GM12892 (cell line): ENCODE data around the gene DNTT.

Source experiments
- DNase-seq: peaks from one replicate; pipeline ENCODE4 v3.0.0; 2011; ENCODE audit not compliant: insufficient read length
- FAIRE-seq: peaks from 2 replicates; lab custom pipeline; 2011; peaks lifted over from hg19 to GRCh38; lab: Jason Lieb, UNC
- POLR2A ChIP-seq: IDR thresholded peaks from 2 replicates; pipeline ENCODE4 v1.6.1; 2011; ENCODE audit warnings: low read depth, low read length, control low read depth
- POLR2AphosphoS5 ChIP-seq: IDR thresholded peaks from 2 replicates; pipeline ENCODE4 v1.6.1; 2011; ENCODE audit warnings: low read depth, low read length, control low read depth
- TAF1 ChIP-seq: IDR thresholded peaks from 2 replicates; pipeline ENCODE4 v1.6.1; 2011; ENCODE audit warnings: low read depth, mild to moderate bottlenecking, control low read depth, low read length, borderline replicate concordance

The DNTT gene

GRCh38 chr10:96313344-96313743 is 9.1 kb downstream of the DNTT start:
- DNase-seq (no peak), FAIRE-seq (no peak)
- TF ChIP-seq TAF1: no peak
- no peak for TF ChIP-seq POLR2AphosphoS5
- no peak for TF ChIP-seq POLR2A

- TF ChIP-seq TAF1 (no peak), POLR2A (no peak), POLR2AphosphoS5 (no peak)
- DNase-seq (no peak), FAIRE-seq (no peak)
Observed at GRCh38 chr10:96317067-96317833, 13.0 kb downstream of the DNTT start.

GRCh38 chr10:96319754-96320474 is 15.7 kb downstream of the DNTT start:
- DNase-seq: no peak
- peak; percentile 40 for FAIRE-seq
- no peak for TF ChIP-seq POLR2AphosphoS5
- TF ChIP-seq POLR2A: no peak
- no peak for TF ChIP-seq TAF1

- FAIRE-seq: no peak
- no peak for DNase-seq
- no peak for TF ChIP-seq TAF1
- TF ChIP-seq POLR2A: no peak
- TF ChIP-seq POLR2AphosphoS5: no peak
Observed at GRCh38 chr10:96321822-96322221, 17.6 kb downstream of the DNTT start.

- no peak for FAIRE-seq
- TF ChIP-seq TAF1: no peak
- no peak for TF ChIP-seq POLR2A
- no peak for TF ChIP-seq POLR2AphosphoS5
- DNase-seq: no peak
Observed at GRCh38 chr10:96322275-96322674, 18.0 kb downstream of the DNTT start.

GRCh38 chr10:96324447-96324846 is 20.2 kb downstream of the DNTT start:
- no peak for DNase-seq
- FAIRE-seq: peak; percentile 76
- TF ChIP-seq POLR2A (no peak), TAF1 (no peak), POLR2AphosphoS5 (no peak)

GRCh38 chr10:96325719-96326373 is 21.6 kb downstream of the DNTT start:
- FAIRE-seq (peak; percentile 95), DNase-seq (no peak)
- no peak for TF ChIP-seq POLR2A
- TF ChIP-seq TAF1: no peak
- TF ChIP-seq POLR2AphosphoS5: no peak

GRCh38 chr10:96327462-96327861 is 23.2 kb downstream of the DNTT start:
- TF ChIP-seq POLR2AphosphoS5 (no peak), TAF1 (no peak), POLR2A (no peak)
- FAIRE-seq: no peak
- no peak for DNase-seq

GRCh38 chr10:96333101-96333500 is 28.9 kb downstream of the DNTT start:
- TF ChIP-seq POLR2A (no peak), POLR2AphosphoS5 (no peak), TAF1 (no peak)
- DNase-seq: no peak
- no peak for FAIRE-seq

GRCh38 chr10:96334616-96335526 is 30.6 kb downstream of the DNTT start:
- peak; percentile 67 for FAIRE-seq
- DNase-seq: no peak
- no peak for TF ChIP-seq POLR2A
- TF ChIP-seq POLR2AphosphoS5: no peak
- TF ChIP-seq TAF1: no peak

- DNase-seq (no peak), FAIRE-seq (no peak)
Observed at GRCh38 chr10:96337106-96337505, 32.9 kb downstream of the DNTT start.

More at GRCh38 chr10:96337106-96337505, 32.9 kb downstream of the DNTT start:
- TF ChIP-seq POLR2AphosphoS5 (no peak), TAF1 (no peak)
